HEK293 (cell line): ENCODE measurements around the gene JKAMP.

Experiments used
- CTCF ChIA-PET: fragments of 350-600 bp; formaldehyde crosslinking; extraction: SDS; loops from one replicate; lab custom pipeline; 2021; ENCODE audit warnings: antibody characterized with exemption; lab: Yijun Ruan, JAX
- POLR2A ChIA-PET: fragments of 300-600 bp; formaldehyde crosslinking; extraction: SDS; loops from one replicate; lab custom pipeline; 2020; ENCODE audit warnings: antibody characterized with exemption, inconsistent platforms; lab: Yijun Ruan, JAX
- H3K27ac ChIP-seq: fragments of 200-500 bp; sonication (Bioruptor generic); 2 replicates; pipeline ENCODE4 v1.5.1; 2014; ENCODE audit warnings: low read depth, low read length, control low read depth, inconsistent platforms; ENCODE audit errors: extremely low read depth
- H3K36me3 ChIP-seq, 2 experiments: fragments of 200-500 bp in 1 of 2; sonication (Bioruptor generic) in 1 of 2; 1 replicate in 1 of 2; 2 replicates in 1 of 2; pipeline ENCODE4 v1.5.1; 2014 to 2017; ENCODE audit warnings: inconsistent platforms in 2 of 2, low read length in 2 of 2; ENCODE audit not compliant: control insufficient read depth in 2 of 2, insufficient read depth in 1 of 2
- H3K4me1 ChIP-seq: fragments of 200-500 bp; sonication (Bioruptor generic); 2 replicates; pipeline ENCODE4 v1.5.1; 2014; ENCODE audit warnings: mild to moderate bottlenecking, low read length, inconsistent platforms; ENCODE audit not compliant: control insufficient read depth, insufficient read depth
- H3K4me3 ChIP-seq: 2 replicates; pipeline ENCODE4 v1.5.1; 2011; ENCODE audit warnings: low read depth, mild to moderate bottlenecking, control low read depth, low read length, moderate library complexity
- H3K9me3 ChIP-seq: fragments of 200-500 bp; sonication (Bioruptor generic); 2 replicates; pipeline ENCODE4 v1.5.1; 2014; ENCODE audit warnings: low read depth, low read length, inconsistent platforms; ENCODE audit not compliant: control insufficient read depth, insufficient read depth
- SALL2 ChIP-seq: fragments of 450-650 bp; formaldehyde crosslinking; IDR thresholded peaks from 2 replicates; pipeline ENCODE4 v1.5.0; 2017; ENCODE audit warnings: missing biosample characterization, mild to moderate bottlenecking, missing genetic modification characterization, borderline replicate concordance
- TCF7L2 ChIP-seq: IDR thresholded peaks from 2 replicates; pipeline ENCODE4 v1.6.1; 2011; ENCODE audit warnings: low read depth, mild to moderate bottlenecking, inconsistent platforms, low read length, moderate library complexity, borderline replicate concordance
- ZBTB44 ChIP-seq: fragments of 450-650 bp; IDR thresholded peaks from 2 replicates; pipeline ENCODE4 v1.5.1; 2018; ENCODE audit warnings: missing biosample characterization, mild to moderate bottlenecking, missing genetic modification characterization
- ZBTB48 ChIP-seq: fragments of 450-650 bp; formaldehyde crosslinking; IDR thresholded peaks from 2 replicates; pipeline ENCODE4 v1.5.1; 2016; ENCODE audit warnings: missing biosample characterization, missing genetic modification characterization
- ZEB2 ChIP-seq: fragments of 450-650 bp; formaldehyde crosslinking; IDR thresholded peaks from 2 replicates; pipeline ENCODE4 v1.5.1; 2016; ENCODE audit warnings: missing biosample characterization, missing genetic modification characterization
- ZFHX2 ChIP-seq: fragments of 450-650 bp; formaldehyde crosslinking; conservative IDR thresholded peaks from 2 replicates; pipeline ENCODE4 v1.5.1; 2016; ENCODE audit warnings: missing biosample characterization, missing genetic modification characterization
- ZFP37 ChIP-seq: fragments of 450-650 bp; formaldehyde crosslinking; IDR thresholded peaks from 2 replicates; pipeline ENCODE4 v1.5.1; 2016; ENCODE audit warnings: missing biosample characterization, missing genetic modification characterization
- ZNF266 ChIP-seq: fragments of 450-650 bp; formaldehyde crosslinking; IDR thresholded peaks from 2 replicates; pipeline ENCODE4 v1.5.1; 2016; ENCODE audit warnings: missing biosample characterization, missing genetic modification characterization, low read depth
- ZNF274 ChIP-seq, 2 experiments: fragments of 200-500 bp in 1 of 2; fragments of 450-650 bp in 1 of 2; sonication (Bioruptor generic) in 1 of 2; formaldehyde crosslinking in 1 of 2; IDR thresholded peaks; 2 replicates each; pipeline versions ENCODE4 v1.5.1 to v1.6.1; 2014 to 2016; ENCODE audit warnings: borderline replicate concordance in 1 of 2, inconsistent platforms in 1 of 2, low read length in 1 of 2, missing biosample characterization in 1 of 2, missing genetic modification characterization in 1 of 2
- ZNF335 ChIP-seq: fragments of 450-650 bp; formaldehyde crosslinking; conservative IDR thresholded peaks from 2 replicates; pipeline ENCODE4 v1.5.1; 2016; ENCODE audit warnings: missing biosample characterization, missing genetic modification characterization
- ZNF366 ChIP-seq: fragments of 450-650 bp; formaldehyde crosslinking; conservative IDR thresholded peaks from 2 replicates; pipeline ENCODE4 v1.5.1; 2016; ENCODE audit warnings: missing biosample characterization, missing genetic modification characterization
- ZNF610 ChIP-seq: fragments of 450-650 bp; formaldehyde crosslinking; IDR thresholded peaks from 2 replicates; pipeline ENCODE4 v1.5.1; 2016; ENCODE audit warnings: missing biosample characterization, missing genetic modification characterization, borderline replicate concordance
- ZNF830 ChIP-seq: fragments of 450-650 bp; IDR thresholded peaks from 2 replicates; pipeline ENCODE4 v1.5.0; 2018; ENCODE audit warnings: missing biosample characterization, missing genetic modification characterization, low read depth, mild to moderate bottlenecking, moderate library complexity
- ZXDB ChIP-seq: fragments of 450-650 bp; formaldehyde crosslinking; IDR thresholded peaks from 2 replicates; pipeline ENCODE4 v1.5.1; 2016; ENCODE audit warnings: missing biosample characterization, missing genetic modification characterization
- TF ChIP-seq, protein P1 (sequence below): fragments of 450-650 bp; formaldehyde crosslinking; IDR thresholded peaks from 2 replicates; pipeline ENCODE4 v1.5.1; 2016; ENCODE audit warnings: missing biosample characterization, missing genetic modification characterization
- TF ChIP-seq, protein P2 (sequence below): sonication (generic); formaldehyde crosslinking; IDR thresholded peaks from 2 replicates; pipeline ENCODE4 v1.8.1; 2022; ENCODE audit warnings: mild to moderate bottlenecking, moderate library complexity, missing genetic modification reagents
- TF ChIP-seq, protein P3 (sequence below): fragments of 450-650 bp; formaldehyde crosslinking; IDR thresholded peaks from 2 replicates; pipeline ENCODE4 v1.5.1; 2016; ENCODE audit warnings: missing biosample characterization, missing genetic modification characterization, borderline replicate concordance

Gene JKAMP

DNA sequence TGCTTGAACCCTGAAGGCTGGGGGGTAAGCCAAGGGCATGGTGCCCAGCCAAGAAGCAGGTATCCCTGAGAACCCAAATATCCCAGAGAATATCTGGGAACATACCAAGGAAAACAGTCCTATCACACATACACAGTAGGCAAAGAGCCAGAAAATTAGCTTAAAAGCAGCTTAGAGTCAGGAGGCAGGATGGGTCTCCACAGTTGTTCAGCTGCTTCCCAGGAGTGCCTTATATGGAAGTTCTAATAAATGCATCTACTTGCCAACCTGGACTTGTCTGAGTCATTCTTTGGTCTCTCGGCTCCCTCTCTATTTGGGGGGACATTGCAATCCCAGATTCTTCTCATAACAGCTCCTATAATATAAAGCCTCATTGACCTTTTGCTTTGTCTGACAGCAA is 10.1 kb upstream of the JKAMP start:
- TF ChIP-seq, protein P1, sequence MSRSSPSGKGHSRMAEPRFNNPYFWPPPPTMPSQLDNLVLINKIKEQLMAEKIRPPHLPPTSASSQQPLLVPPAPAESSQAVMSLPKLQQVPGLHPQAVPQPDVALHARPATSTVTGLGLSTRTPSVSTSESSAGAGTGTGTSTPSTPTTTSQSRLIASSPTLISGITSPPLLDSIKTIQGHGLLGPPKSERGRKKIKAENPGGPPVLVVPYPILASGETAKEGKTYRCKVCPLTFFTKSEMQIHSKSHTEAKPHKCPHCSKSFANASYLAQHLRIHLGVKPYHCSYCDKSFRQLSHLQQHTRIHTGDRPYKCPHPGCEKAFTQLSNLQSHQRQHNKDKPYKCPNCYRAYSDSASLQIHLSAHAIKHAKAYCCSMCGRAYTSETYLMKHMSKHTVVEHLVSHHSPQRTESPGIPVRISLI (tag by site-specific recombination) = no peak
- TF ChIP-seq ZXDB (tag by site-specific recombination) (no peak), ZNF830 (no peak), ZBTB48 (no peak), ZNF266 (no peak), SALL2 (no peak), ZNF366 (tag by site-specific recombination) (no peak), ZFP37 (no peak), ZNF610 (tag by site-specific recombination) (no peak), ZEB2 (tag by site-specific recombination) (no peak), ZBTB44 (tag by site-specific recombination) (no peak), ZNF335 (tag by site-specific recombination) (no peak), ZNF274 (IDR thresholded peaks at IDR 0.05; ENCODE audit: low read length) (no peak), ZNF274 (tag by site-specific recombination; IDR thresholded peaks at IDR 0.05; ENCODE audit: borderline replicate concordance) (no peak), ZFHX2 (tag by site-specific recombination) (no peak), TCF7L2 (no peak)
- TF ChIP-seq, protein P2, sequence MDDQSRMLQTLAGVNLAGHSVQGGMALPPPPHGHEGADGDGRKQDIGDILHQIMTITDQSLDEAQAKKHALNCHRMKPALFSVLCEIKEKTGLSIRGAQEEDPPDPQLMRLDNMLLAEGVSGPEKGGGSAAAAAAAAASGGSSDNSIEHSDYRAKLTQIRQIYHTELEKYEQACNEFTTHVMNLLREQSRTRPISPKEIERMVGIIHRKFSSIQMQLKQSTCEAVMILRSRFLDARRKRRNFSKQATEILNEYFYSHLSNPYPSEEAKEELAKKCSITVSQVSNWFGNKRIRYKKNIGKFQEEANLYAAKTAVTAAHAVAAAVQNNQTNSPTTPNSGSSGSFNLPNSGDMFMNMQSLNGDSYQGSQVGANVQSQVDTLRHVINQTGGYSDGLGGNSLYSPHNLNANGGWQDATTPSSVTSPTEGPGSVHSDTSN = no peak
- TF ChIP-seq, protein P3, sequence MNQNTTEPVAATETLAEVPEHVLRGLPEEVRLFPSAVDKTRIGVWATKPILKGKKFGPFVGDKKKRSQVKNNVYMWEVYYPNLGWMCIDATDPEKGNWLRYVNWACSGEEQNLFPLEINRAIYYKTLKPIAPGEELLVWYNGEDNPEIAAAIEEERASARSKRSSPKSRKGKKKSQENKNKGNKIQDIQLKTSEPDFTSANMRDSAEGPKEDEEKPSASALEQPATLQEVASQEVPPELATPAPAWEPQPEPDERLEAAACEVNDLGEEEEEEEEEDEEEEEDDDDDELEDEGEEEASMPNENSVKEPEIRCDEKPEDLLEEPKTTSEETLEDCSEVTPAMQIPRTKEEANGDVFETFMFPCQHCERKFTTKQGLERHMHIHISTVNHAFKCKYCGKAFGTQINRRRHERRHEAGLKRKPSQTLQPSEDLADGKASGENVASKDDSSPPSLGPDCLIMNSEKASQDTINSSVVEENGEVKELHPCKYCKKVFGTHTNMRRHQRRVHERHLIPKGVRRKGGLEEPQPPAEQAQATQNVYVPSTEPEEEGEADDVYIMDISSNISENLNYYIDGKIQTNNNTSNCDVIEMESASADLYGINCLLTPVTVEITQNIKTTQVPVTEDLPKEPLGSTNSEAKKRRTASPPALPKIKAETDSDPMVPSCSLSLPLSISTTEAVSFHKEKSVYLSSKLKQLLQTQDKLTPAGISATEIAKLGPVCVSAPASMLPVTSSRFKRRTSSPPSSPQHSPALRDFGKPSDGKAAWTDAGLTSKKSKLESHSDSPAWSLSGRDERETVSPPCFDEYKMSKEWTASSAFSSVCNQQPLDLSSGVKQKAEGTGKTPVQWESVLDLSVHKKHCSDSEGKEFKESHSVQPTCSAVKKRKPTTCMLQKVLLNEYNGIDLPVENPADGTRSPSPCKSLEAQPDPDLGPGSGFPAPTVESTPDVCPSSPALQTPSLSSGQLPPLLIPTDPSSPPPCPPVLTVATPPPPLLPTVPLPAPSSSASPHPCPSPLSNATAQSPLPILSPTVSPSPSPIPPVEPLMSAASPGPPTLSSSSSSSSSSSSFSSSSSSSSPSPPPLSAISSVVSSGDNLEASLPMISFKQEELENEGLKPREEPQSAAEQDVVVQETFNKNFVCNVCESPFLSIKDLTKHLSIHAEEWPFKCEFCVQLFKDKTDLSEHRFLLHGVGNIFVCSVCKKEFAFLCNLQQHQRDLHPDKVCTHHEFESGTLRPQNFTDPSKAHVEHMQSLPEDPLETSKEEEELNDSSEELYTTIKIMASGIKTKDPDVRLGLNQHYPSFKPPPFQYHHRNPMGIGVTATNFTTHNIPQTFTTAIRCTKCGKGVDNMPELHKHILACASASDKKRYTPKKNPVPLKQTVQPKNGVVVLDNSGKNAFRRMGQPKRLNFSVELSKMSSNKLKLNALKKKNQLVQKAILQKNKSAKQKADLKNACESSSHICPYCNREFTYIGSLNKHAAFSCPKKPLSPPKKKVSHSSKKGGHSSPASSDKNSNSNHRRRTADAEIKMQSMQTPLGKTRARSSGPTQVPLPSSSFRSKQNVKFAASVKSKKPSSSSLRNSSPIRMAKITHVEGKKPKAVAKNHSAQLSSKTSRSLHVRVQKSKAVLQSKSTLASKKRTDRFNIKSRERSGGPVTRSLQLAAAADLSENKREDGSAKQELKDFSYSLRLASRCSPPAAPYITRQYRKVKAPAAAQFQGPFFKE = no peak
- no peaks in the 10 kb centered on the region for H3K9me3 ChIP-seq
- peaks cover 51 to 82% of the 10 kb centered on the region in 2 experiments for H3K36me3 ChIP-seq
- CTCF ChIA-PET = interaction anchor here (0.6 to 2.1 kb wide), 3 partner anchors 11 to 614 kb away, joined by 3 to 5 read pairs (median 3); partner anchors contain the start of genes JKAMP and L3HYPDH
- H3K4me1 ChIP-seq = no peaks in the 10 kb centered on the region
- no peak overlapping the region for H3K4me3 ChIP-seq
- no peak overlapping the region for H3K27ac ChIP-seq
- POLR2A ChIA-PET = no interaction called here
